K562 (cell line): ENCODE results near the gene DENND2A. TPM values are rescaled to one million over a fixed set of nuclear protein-coding genes. Genes with fewer than 3 reads are reported as not detected.
A peak's percentile ranks its signal among the peaks of the same experiment; 100 is the strongest.

Experiments used
- ATAC-seq: fragments of 200-7000 bp; cut with Tn5 transposase; 3 replicates; pipeline ENCODE4 v1.9.1; 2020; ENCODE audit warnings: moderate library complexity
- BruUV-seq: library from RNA; stranded (reverse); fragments of 400-500 nt; replicated peaks from 2 replicates; lab custom pipeline; 2021; lab: Mats Ljungman, UMichigan
- CTCF ChIA-PET: fragments of 300-600 bp; formaldehyde crosslinking; extraction: SDS; loops from one replicate; lab custom pipeline; 2021; ENCODE audit warnings: low intra/inter-chr PET ratio; lab: Yijun Ruan, JAX
- POLR2A ChIA-PET: fragments of 300-600, 350-650 bp; sonication (Branson Sonifier 250); formaldehyde crosslinking; extraction: SDS; loops from one replicate; lab custom pipeline; 2021; ENCODE audit warnings: antibody characterized with exemption, inconsistent platforms; lab: Yijun Ruan, JAX
- DNase-seq, 4 experiments: peaks; one replicate each; pipeline versions ENCODE4 v3.0.0 to v3.0.0-alpha.2; 2011 to 2018; ENCODE audit warnings: low spot score in 3 of 4, mixed read lengths in 3 of 4; ENCODE audit errors: extremely low read depth in 1 of 4
- FAIRE-seq: peaks from 2 replicates; lab custom pipeline; 2011; peaks lifted over from hg19 to GRCh38; lab: Jason Lieb, UNC
- H2AFZ ChIP-seq: 2 replicates; pipeline ENCODE4 v1.6.0; 2011; ENCODE audit warnings: low read depth, low read length, control low read depth, inconsistent platforms
- H3K27ac ChIP-seq: fragments of 200-600 bp; 3 replicates; pipeline ENCODE4 v1.8.0; 2011; ENCODE audit warnings: low read depth, mild to moderate bottlenecking, control low read depth, inconsistent platforms, low read length, moderate library complexity, mixed read lengths; ENCODE audit errors: extremely low read depth
- H3K27me3 ChIP-seq, 2 experiments: fragments of 300-600 bp in 1 of 2; 2 replicates in 1 of 2; 3 replicates in 1 of 2; pipeline versions ENCODE4 v1.6.0 to v1.8.0; 2011; ENCODE audit warnings: inconsistent platforms in 2 of 2, low read length in 2 of 2, mild to moderate bottlenecking in 1 of 2, mixed read lengths in 1 of 2, moderate library complexity in 1 of 2; ENCODE audit not compliant: control insufficient read depth in 2 of 2, insufficient read depth in 2 of 2
- H3K36me3 ChIP-seq: fragments of 300-600 bp; 3 replicates; pipeline ENCODE4 v1.8.0; 2011; ENCODE audit warnings: mild to moderate bottlenecking, low read length, inconsistent platforms; ENCODE audit not compliant: control insufficient read depth, insufficient read depth
- H3K4me1 ChIP-seq, 2 experiments: fragments of 200-600 bp in 1 of 2; replicated peaks in 1 of 2; 2 replicates in 1 of 2; 3 replicates in 1 of 2; pipeline versions ENCODE4 v1.5.1 to v1.8.0; 2011; ENCODE audit warnings: inconsistent platforms in 2 of 2, low read length in 2 of 2, mild to moderate bottlenecking in 1 of 2, mixed read lengths in 1 of 2, moderate library complexity in 1 of 2; ENCODE audit not compliant: control insufficient read depth in 2 of 2, insufficient read depth in 2 of 2
- H3K4me2 ChIP-seq: 2 replicates; pipeline ENCODE4 v1.6.1; 2011; ENCODE audit warnings: low read length, control low read depth, inconsistent platforms, mixed read lengths; ENCODE audit not compliant: insufficient read depth
- H3K4me3 ChIP-seq: fragments of 200-600 bp; sonication (generic), shearing (Covaris generic); 2 replicates; pipeline ENCODE4 v1.5.1; 2016; ENCODE audit warnings: control low read depth, inconsistent platforms
- H3K79me2 ChIP-seq: fragments of 200-600 bp; 3 replicates; pipeline ENCODE4 v1.8.0; 2011; ENCODE audit warnings: low read length, inconsistent platforms; ENCODE audit not compliant: control insufficient read depth, insufficient read depth
- H3K9ac ChIP-seq, 2 experiments: 2 replicates each; pipeline versions ENCODE4 v1.6.0 to v1.6.1; 2011; ENCODE audit warnings: low read depth in 2 of 2, low read length in 2 of 2, control low read depth in 1 of 2, inconsistent platforms in 1 of 2, mild to moderate bottlenecking in 1 of 2, mixed read lengths in 1 of 2; ENCODE audit not compliant: insufficient read depth in 1 of 2
- H3K9me1 ChIP-seq: one replicate; pipeline ENCODE4 v1.6.0; 2011; ENCODE audit warnings: inconsistent platforms, mild to moderate bottlenecking, low read length, moderate library complexity; ENCODE audit not compliant: control insufficient read depth, insufficient read depth
- H3K9me3 ChIP-seq: replicated peaks from 2 replicates; pipeline ENCODE4 v1.5.1; 2011; ENCODE audit warnings: low read depth, low read length, inconsistent platforms; ENCODE audit not compliant: control insufficient read depth, insufficient read depth
- H4K20me1 ChIP-seq: replicated peaks from 2 replicates; pipeline ENCODE4 v1.6.1; 2011; ENCODE audit warnings: low read length, inconsistent platforms, mixed read lengths; ENCODE audit not compliant: control insufficient read depth, insufficient read depth
- CREM ChIP-seq: IDR thresholded peaks from 2 replicates; pipeline ENCODE4 v1.6.1; 2014; ENCODE audit warnings: antibody characterized with exemption, low read depth
- IRF2 ChIP-seq: sonication (generic); formaldehyde crosslinking; IDR thresholded peaks from 2 replicates; pipeline ENCODE4 v1.8.1; 2022; ENCODE audit warnings: mild to moderate bottlenecking, missing genetic modification reagents
- MEF2D ChIP-seq: conservative IDR thresholded peaks from 2 replicates; pipeline ENCODE4 v1.6.1; 2016; ENCODE audit warnings: low read depth, missing genetic modification characterization, missing compliant biosample characterization
- NR2C1 ChIP-seq, 2 experiments: fragments of 450-650 bp; IDR thresholded peaks; 2 replicates each; pipeline ENCODE4 v1.6.1; 2017; ENCODE audit warnings: mild to moderate bottlenecking in 2 of 2, antibody characterized with exemption in 1 of 2, inconsistent platforms in 1 of 2, missing compliant biosample characterization in 1 of 2, missing genetic modification characterization in 1 of 2
- PBX2 ChIP-seq, 2 experiments: IDR thresholded peaks in 1 of 2; conservative IDR thresholded peaks in 1 of 2; 2 replicates each; pipeline ENCODE4 v1.6.1; 2016; ENCODE audit warnings: low read depth in 2 of 2, mild to moderate bottlenecking in 1 of 2, missing compliant biosample characterization in 1 of 2, missing genetic modification characterization in 1 of 2, moderate library complexity in 1 of 2
- TEAD1 ChIP-seq, 2 experiments: fragments of 450-650 bp in 1 of 2; sonication (generic) in 1 of 2; formaldehyde crosslinking; IDR thresholded peaks; 2 replicates each; pipeline versions ENCODE4 v1.4.0 to v1.8.0; 2020 to 2022; ENCODE audit warnings: mild to moderate bottlenecking in 2 of 2, missing genetic modification reagents in 1 of 2
- ZBED1 ChIP-seq: IDR thresholded peaks from 2 replicates; pipeline ENCODE4 v1.6.1; 2014
- ZBTB1 ChIP-seq: sonication (generic); formaldehyde crosslinking; IDR thresholded peaks from 2 replicates; pipeline ENCODE4 v1.8.1; 2023; ENCODE audit warnings: missing genetic modification reagents, low read depth, mild to moderate bottlenecking, borderline replicate concordance
- ZNF24 ChIP-seq: fragments of 450-650 bp; IDR thresholded peaks from 2 replicates; pipeline ENCODE4 v1.6.1; 2016
- WGBS: fragments of 100-300 bp; shearing (Covaris generic); methylation state at CpG from one replicate; pipeline ENCODE4 v1.1.6; 2016; ENCODE audit warnings: low coverage, mixed read lengths; ENCODE audit not compliant: insufficient coverage; ENCODE audit errors: missing lambda C conversion rate; 5-methylcytosine and 5-hydroxymethylcytosine counted together
- in situ Hi-C: fragments of 300-500 bp; cut with MboI; formaldehyde crosslinking; loops from 4 replicates; pipeline ENCODE4 v1.15.0; 2018; ENCODE audit warnings: inconsistent platforms, mixed read lengths
- intact Hi-C: fragments of 100-400 bp; cut with micrococcal nuclease; formaldehyde crosslinking; loops from 2 replicates; pipeline ENCODE4 v1.14.2; 2022
- polyA plus RNA-seq, 8 experiments: library from polyadenylated mRNA; depleted of rRNA in 4 of 8; stranded (reverse) in 5 of 8; unstranded in 3 of 8; fragments of >200 nt; fragmentation: Nextera tagmentation in 2 of 8; fragmentation: Illumina TruSeq in 1 of 8; extraction: Ambion mirVana in 2 of 8; extraction: Trizol in 1 of 8; gene quantifications; 2 replicates each; pipeline versions ENCODE4 v1.2.1 to v1.2.3, GENCODE V29; 2011 to 2014; ENCODE audit warnings: inconsistent platforms in 1 of 8, missing spikeins in 1 of 8
- total RNA-seq, 7 experiments: library from RNA; depleted of rRNA in 6 of 7; stranded (reverse); fragments of >200 nt in 6 of 7; fragmentation: Illumina TruSeq in 2 of 7; extraction: Trizol in 2 of 7; gene quantifications; 2 replicates each; pipeline versions ENCODE4 v1.2.1 to v1.2.3, GENCODE V29; 2011 to 2021; ENCODE audit warnings: low replicate concordance in 1 of 7

The DENND2A gene
- total and polyA plus RNA-seq, 9 of the 15 experiments (the other 6 are each of a cell fraction or from before 2014, with no cell fraction given), result not detected

DNA sequence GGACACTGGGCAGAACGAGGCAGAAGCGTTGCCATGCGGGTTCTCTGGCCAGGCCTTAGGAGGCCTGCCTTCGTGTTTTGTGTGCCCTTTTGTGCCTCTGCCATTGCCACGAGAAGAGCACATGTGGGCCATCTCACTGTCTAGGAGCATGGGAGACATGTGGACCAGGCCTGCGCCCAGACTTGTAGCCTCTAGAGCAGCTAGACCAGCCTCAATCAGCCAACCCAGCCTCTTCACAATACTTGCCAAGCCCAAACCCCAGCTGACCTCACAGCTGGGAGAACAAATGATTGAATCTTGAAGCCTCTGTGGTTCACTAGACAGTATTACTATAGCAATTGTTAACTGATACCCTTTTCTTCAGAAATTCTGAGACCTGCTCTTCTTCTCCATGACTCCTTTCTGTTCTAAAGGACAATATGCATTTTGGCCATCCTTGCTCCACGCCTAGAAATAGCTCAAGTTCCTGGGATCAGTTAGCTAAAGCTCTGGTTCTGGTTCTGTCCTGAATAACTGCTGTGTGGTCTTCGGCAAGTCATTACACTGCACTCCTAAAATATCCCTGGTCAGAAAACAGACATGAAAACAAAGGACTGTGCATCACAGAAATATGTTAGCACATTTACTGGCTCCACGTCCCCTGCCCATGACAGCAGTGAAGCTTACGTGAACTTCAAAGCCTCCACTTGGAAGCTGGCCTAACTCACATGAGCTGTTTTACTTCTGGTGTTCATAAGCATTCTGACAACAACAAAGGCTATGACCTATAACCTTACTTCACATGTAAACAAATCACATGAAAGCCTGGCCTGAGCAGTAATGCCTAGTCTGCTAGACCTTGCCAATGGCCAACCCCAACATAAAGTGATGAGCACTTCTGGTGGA, 89.0 kb downstream of the DENND2A start:
- H3K9ac ChIP-seq, result no peak overlapping the region
- H3K9me3 ChIP-seq, result no peaks in the 10 kb centered on the region
- H2AFZ ChIP-seq, result no peak overlapping the region
- WGBS, result 7% methylated on average over 10 of the region's 10 CpGs
- FAIRE-seq (no peak), ATAC-seq (peak; percentile 34), DNase-seq (no peak)
- TF ChIP-seq NR2C1 (IDR thresholded peaks at IDR 0.05) (peak; percentile 48; the same call in 1 of the 2 replicates), NR2C1 (tag; IDR thresholded peaks at IDR 0.05) (peak; percentile 71), ZBED1 (no peak), PBX2 (CRISPR knock-in tag; IDR thresholded peaks at IDR 0.05; ENCODE audit: low read depth) (no peak), PBX2 (tag; conservative IDR thresholded peaks at IDR 0.05; ENCODE audit: low read depth) (no peak), ZNF24 (0 out of 2 replicates have a peak, but pooled peaks have one; percentile 32), TEAD1 (CRISPR knock-in tag; IDR thresholded peaks at IDR 0.05) (0 out of 4 replicates have a peak, but pooled peaks of 1 of the 2 experiments have one; percentile 18), ZBTB1 (CRISPR knock-in tag) (no peak), IRF2 (CRISPR knock-in tag) (no peak), MEF2D (tag) (no peak), CREM (no peak)
- no TSS peak for BruUV-seq
- H3K4me3 ChIP-seq, result no peak overlapping the region
- no peaks in the 10 kb centered on the region for H3K79me2 ChIP-seq
- no peaks in the 10 kb centered on the region for H3K4me1 ChIP-seq
- ChIA-PET CTCF (no interaction called here), POLR2A (interaction anchor here (0.8 to 2.0 kb wide), 4 partner anchors 9 to 31 kb away, joined by 3 to 4 read pairs (median 3); no protein-coding TSS in a partner anchor)
- peaks cover 49 to 66% of the 10 kb centered on the region in 2 experiments for H3K27me3 ChIP-seq
- intact Hi-C loops, result no loop called here
- H3K9me1 ChIP-seq, result no peaks in the 10 kb centered on the region
- no peaks in the 10 kb centered on the region for H3K36me3 ChIP-seq
- in situ Hi-C loops, result no loop called here
- H3K4me2 ChIP-seq, result no peak overlapping the region
- no peak overlapping the region for H3K27ac ChIP-seq
- H4K20me1 ChIP-seq, result no peaks in the 10 kb centered on the region
